ENCODE data around the gene KRTAP10-5.
"Not testable (repeated sequence)": the region's sequence is repeated elsewhere in the genome, so short reads cannot be mapped to it uniquely, and the experiment has no call there.

Gene KRTAP10-5

GRCh38 chr21:44571844-44572782 is 8.3 kb downstream of the KRTAP10-5 start:
- DNase-seq (ENCODE audit: low spot score): no peak

- no peak for DNase-seq (ENCODE audit: low spot score)
Measured at GRCh38 chr21:44571296-44571695, 9.1 kb downstream of the KRTAP10-5 start.

- no peak for DNase-seq (ENCODE audit: low spot score)
Measured at GRCh38 chr21:44569861-44570517, 10.4 kb downstream of the KRTAP10-5 start.

DNA sequence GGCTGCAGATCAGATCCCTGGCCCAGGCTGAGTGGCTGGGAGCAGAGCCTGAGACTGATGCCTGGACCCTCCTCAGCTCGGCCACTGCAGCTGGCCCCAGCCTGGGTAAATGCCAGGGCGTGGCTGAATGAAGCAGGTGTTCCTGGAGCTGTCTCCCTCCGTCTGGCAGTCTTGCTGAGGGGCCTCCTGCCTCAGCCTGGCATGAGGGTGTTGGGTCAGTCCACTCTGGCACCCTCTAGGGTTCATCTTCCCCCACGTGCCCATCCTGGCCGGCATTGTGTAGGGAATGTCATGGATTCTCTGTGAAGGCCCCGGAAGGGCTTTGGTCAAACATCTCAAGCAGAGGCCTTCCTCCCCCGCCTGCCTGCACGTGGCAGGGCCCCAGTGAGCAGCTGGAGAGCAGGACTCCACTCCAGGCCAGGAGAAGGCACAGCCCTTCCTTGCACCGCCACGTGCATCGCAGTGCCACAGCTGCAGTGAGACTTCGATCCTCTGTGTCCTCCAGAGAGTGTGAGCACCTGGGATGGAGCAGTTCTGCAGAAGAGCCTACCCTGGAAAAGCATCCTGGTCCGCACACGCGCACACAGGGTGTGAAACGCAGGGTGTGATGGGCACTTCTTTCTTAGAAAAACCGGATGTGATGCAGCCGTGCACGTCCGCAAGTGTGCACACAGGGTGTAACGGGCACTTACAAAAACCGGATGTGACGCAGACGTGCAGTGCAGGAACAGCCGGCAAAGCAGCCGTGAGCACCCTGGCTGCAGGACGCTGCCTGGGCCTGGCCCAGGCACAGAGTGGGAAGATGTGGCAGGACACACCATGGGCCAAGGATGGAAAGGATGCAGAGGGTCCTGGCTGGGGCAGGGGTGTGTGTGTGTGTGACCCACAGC is 11.5 kb downstream of the KRTAP10-5 start:
- DNase-seq (ENCODE audit: low spot score): no peak

DNA sequence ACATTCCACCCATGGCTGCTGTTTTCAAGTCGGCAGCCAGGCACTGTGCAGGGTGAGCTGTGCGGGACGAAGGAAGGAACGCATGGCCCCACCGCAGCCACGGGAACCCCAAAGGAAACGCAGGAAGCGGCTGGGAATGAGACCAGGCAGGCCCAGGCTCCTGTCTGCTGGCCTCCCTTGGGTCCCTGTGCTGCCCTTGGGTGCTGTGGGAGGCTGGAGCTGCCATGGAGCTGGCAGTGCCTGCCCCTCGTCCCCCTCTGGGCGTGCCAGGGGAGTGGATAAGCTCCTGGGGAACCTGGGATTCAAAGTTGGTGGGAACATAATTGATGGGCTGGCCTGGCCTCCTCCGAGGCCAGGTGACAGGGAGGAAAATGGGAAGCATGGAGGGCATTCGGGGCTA is 12.1 kb downstream of the KRTAP10-5 start:
- DNase-seq (ENCODE audit: low spot score): no peak

DNA sequence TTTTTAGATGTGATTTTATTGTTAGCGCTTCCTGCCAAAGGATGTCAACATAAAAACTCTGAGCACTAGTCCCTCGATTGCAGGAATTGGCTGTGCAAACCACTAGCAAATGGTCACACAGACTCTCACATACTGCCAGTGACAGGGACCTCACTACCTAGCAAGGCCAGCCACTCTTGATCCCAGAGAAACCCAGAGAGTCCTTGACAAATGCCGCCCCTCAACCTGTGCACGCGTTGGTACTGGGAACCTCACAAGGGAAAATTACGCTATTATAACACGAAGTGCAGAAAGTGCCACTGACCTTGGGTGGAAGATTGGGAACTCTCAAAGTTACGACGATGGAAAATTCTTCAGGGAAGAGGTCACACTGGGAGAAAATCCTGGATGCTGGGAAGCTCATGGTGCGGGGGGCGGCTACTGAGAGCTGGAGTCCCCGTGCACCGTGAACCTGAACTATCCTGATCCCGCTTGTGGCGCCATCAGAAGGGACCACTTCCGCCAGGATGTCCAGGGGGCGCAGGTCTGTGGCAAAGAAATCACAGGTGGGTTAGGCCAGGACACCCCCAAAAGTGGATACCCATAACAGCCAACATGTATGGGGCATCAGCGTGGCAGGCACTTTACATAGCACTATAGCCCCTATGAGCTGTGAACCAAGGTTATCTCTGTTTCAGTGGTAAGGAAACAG is 12.8 kb downstream of the KRTAP10-5 start:
- DNase-seq (ENCODE audit: low spot score): no peak

DNA sequence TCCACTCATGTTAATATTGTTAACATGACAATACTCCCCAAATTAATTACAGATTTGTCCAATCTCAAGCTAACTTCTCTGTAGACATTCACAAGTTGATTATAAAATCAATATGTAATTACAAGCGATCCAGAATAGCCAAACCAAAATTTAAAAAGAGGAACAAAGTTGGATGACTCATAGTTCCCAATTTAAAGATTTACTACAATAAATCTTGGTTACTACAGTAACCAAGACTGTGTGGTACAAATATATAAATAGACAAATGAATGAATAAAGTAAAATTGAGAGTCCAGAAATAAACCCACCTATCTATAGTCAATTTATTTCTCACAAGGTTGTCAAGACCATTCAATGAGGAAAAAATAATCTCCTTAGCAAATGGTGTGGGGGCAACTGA is 14.0 kb downstream of the KRTAP10-5 start:
- DNase-seq (ENCODE audit: low spot score): no peak

GRCh38 chr21:44564886-44565598 is 15.4 kb downstream of the KRTAP10-5 start:
- DNase-seq (ENCODE audit: low spot score): no peak

- no peak for DNase-seq (ENCODE audit: low spot score)
Measured at GRCh38 chr21:44564099-44564498, 16.3 kb downstream of the KRTAP10-5 start.

- no peak for DNase-seq (ENCODE audit: low spot score)
Measured at GRCh38 chr21:44558695-44559094, 21.7 kb downstream of the KRTAP10-5 start, which contains the start of gene KRTAP10-3. TSS of gene KRTAP10-3 (minus strand) at chr21:44558795. CDS start at chr21:44558715, 80 bp downstream.

DNA sequence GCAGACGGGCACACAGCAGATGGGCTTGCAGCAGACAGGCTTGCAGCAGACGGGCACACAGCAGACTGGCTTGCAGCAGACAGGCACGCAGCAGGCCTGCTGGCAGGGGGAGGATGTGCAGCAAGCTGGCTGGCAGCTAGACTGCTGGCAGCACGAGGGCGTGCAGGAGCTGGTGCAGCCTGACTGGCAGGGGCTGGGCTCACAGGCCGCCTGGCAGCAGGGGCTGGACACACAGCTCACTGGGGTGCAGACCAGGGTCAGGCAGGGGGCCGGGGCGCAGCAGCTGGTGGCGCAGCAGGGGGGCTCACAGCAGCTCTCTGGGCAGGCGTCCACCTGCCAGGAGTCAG is 22.1 kb downstream of the KRTAP10-5 start:
- DNase-seq (ENCODE audit: low spot score): not testable (repeated sequence)

GRCh38 chr21:44557491-44558328 is 22.7 kb downstream of the KRTAP10-5 start:
- no peak for DNase-seq (ENCODE audit: low spot score)

- DNase-seq (ENCODE audit: low spot score): no peak
Measured at GRCh38 chr21:44556879-44557278, 23.5 kb downstream of the KRTAP10-5 start.

DNA sequence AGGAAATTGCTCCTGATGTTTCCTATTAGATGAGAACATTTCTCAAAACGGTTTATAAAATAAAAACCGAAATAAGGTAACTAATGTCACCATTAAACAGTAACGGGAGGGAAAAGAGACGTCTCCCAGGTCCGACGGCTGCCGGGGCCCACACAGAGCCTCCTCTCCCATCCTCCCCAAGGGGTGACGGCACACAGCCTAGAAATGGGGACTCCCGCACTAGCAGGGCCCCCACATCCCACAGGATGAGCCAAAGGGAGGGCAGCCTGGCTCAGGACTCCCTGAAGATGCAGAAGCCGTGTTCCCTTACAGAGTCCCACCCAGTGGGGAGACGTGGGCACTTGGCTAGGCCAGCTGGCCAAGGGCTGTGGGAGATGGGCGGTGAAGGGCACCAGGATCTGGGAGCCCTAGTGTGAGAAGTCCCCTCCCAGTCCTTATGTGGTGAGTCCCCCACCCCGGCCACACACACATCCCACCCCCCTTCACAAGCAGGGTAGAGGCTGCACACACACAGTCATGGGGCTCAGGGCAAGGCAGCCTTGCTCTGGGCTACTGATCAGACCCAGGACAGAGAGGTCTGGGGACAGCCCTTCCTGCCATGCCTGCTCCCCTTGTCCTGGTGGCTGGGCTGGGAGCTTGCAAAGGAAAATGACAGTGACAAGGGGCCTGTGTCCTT is 25.1 kb downstream of the KRTAP10-5 start:
- DNase-seq (ENCODE audit: low spot score): no peak

- no peak for DNase-seq (ENCODE audit: low spot score)
Measured at GRCh38 chr21:44552681-44553080, 27.7 kb downstream of the KRTAP10-5 start.

DNA sequence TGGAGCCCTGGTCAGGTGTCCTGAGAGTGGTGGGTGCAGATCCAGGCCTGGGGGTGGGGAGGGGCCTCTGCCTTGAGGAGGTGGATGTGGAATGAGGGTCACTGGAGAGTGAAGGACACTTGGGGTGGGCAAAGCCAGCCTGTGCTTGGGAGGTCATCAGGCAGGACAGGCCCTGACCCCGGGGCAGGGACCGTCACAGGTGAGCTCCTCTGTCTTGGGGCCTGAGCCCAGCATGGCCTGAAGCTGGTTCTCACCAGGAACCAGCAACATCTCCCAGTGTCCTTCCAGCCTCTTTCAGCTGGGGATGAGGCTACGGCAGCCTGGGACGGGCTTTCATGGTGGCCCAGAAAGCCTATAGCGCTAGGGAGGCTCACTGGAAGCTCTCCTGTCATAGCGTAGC is 28.3 kb downstream of the KRTAP10-5 start:
- DNase-seq (ENCODE audit: low spot score): no peak

GRCh38 chr21:44551340-44551961 is 29.0 kb downstream of the KRTAP10-5 start, which contains the start of gene KRTAP10-2:
TSS of gene KRTAP10-2 (minus strand) at chr21:44551505. CDS start at chr21:44551458, 47 bp downstream.
- no peak for DNase-seq (ENCODE audit: low spot score)

- DNase-seq (ENCODE audit: low spot score): no peak
Measured at GRCh38 chr21:44550807-44551206, 29.6 kb downstream of the KRTAP10-5 start.

GRCh38 chr21:44550285-44550684 is 30.1 kb downstream of the KRTAP10-5 start:
- DNase-seq (ENCODE audit: low spot score): not testable (repeated sequence)

Measured in germinal center (tissue), 1 donor.